Vagina (tissue), 2 donors: ENCODE data around the gene SLC37A3.

Source experiments
- CTCF ChIP-seq, 3 experiments: fragments of 450-650 bp in 2 of 3; fragments of 200-600 bp in 1 of 3; sonication (generic) in 1 of 3; IDR thresholded peaks; one replicate each; pipeline ENCODE4 v1.5.1; 2017 to 2019; ENCODE audit warnings: antibody characterized with exemption in 3 of 3, mild to moderate bottlenecking in 2 of 3, moderate library complexity in 2 of 3
- POLR2A ChIP-seq, 2 donors: fragments of 450-650 bp; IDR thresholded peaks; one replicate each; pipeline ENCODE4 v1.6.1; 2017; ENCODE audit warnings: antibody characterized with exemption in 2 of 2, mild to moderate bottlenecking in 2 of 2, moderate library complexity in 2 of 2
- POLR2AphosphoS5 ChIP-seq, 2 donors: sonication (generic); formaldehyde crosslinking; IDR thresholded peaks; one replicate each; pipeline ENCODE4 v1.9.0; 2017; ENCODE audit warnings: antibody characterized with exemption in 2 of 2, mild to moderate bottlenecking in 2 of 2, low read depth in 1 of 2; ENCODE audit not compliant: insufficient read depth in 1 of 2

- TF ChIP-seq CTCF (IDR thresholded peaks at IDR 0.05) (no peak), POLR2AphosphoS5 (IDR thresholded peaks at IDR 0.05; ENCODE audit: insufficient read depth in 1 of 2, low read depth in 1 of 2) (no peak), POLR2A (IDR thresholded peaks at IDR 0.05) (no peak)
These were observed 100.1 kb downstream of the SLC37A3 start for GRCh38 chr7:140298213-140298612.
